ENCODE measurements around the gene GDF11.

Gene GDF11

DNA sequence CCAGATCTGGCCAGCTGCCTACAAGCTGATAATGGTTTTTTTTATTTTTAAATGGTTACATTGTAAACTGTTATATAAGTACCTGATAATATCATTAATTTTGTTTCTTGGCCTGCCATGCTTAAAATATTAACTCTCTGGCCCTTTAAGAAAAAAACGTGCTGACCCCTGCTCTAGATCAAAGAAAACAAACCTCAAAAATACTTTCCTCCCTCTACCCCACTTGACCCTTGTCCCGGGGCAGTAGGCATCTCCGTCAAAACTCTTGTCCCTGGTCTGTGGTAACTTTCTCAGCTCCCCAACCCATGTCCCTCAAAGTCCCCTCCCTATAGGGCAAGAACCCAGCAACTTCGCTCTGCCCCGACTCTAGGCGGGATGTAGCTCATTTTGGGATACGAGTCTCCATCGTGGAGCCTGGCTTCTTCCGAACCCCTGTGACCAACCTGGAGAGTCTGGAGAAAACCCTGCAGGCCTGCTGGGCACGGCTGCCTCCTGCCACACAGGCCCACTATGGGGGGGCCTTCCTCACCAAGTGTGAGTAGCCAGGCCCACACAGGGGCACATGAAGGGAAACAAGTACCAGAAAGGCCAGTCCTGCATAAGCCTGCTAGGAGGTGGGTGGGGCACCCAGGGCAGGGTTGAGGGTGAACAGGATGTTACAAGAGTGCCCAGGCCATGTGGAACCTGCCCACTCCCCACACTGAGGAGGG, 19.3 kb upstream of the GDF11 start:
- no peak for DNase-seq (ENCODE audit: low spot score)

DNA sequence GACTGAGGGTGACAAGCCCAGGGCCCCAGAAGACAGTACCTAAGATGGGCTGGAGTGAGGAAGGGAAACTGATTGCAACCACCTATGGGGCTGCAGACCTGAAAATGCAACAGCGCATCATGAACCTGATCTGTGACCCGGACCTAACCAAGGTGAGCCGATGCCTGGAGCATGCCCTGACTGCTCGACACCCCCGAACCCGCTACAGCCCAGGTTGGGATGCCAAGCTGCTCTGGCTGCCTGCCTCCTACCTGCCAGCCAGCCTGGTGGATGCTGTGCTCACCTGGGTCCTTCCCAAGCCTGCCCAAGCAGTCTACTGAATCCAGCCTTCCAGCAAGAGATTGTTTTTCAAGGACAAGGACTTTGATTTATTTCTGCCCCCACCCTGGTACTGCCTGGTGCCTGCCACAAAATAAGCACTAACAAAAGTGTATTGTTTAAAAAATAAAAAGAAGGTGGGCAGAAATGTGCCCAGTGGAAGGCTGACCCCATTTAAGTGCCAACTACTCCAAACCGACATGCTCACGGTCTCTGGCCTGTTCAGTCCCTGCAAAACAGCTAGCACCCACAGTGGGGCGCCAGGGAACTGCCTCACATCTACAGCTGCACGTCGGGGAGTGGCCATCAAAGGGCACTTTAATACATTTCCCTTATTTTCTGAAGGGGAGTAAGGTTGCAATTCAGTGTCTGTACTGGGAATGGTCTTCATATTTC, 18.5 kb upstream of the GDF11 start:
- peak; percentile 77 for DNase-seq (ENCODE audit: low spot score)

DNA sequence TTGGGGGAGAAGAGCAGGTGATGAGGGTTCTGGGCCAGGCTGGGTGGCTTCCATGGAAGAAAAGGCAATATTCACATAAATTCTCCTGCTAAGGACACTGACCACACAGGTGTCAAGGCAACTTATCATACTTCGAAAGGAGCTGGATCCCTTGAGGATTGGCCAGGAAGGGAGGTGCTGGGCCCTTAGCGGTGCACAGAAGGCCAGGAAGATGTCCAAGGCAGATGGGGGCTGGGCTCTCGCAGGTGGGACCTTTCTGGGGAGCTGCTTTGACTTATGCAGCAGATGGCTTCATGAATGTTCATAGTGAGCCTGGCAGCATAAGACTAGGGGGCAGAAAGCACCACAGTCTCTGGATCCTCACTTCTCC, 18.0 kb upstream of the GDF11 start:
- no peak for DNase-seq (ENCODE audit: low spot score)

DNA sequence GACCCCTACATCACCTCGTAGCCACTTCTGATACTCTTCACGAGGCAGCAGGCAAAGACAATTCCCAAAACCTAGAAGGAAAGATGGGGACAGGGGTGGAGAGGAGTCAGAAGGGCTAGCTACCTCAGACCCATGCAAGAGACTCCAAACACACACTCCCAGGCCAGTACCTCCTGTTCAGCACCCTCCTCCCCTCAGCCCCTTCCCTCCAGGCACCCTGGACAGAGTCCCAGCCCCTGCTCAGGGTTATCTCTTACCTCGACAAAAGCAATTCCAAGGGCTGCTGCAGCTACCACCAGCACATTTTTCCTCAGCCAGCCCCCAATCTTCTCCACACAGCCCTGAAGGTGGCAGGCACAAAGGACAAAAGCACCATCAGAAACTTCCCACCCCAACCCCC, 17.4 kb upstream of the GDF11 start:
- no peak for DNase-seq (ENCODE audit: low spot score)

DNA sequence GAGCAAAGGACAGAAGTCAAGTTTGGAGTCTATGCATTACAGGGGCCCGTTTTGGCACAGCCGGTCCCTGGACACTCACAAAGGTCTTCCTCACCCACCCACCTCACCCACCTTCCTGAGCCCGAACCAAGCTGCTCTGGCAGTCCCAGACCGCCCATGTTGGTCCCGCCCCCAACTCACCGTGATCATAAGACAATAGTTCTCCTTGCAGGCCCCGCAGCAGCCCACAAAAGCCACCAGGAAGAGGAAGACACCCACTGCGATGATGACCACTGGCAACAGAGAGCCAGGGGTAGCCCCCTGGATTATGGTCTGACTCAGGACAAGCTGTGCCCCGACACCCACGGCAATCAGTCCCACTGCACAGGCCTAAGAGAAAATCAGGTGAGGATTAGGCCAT, 16.0 kb upstream of the GDF11 start:
- no peak for DNase-seq (ENCODE audit: low spot score)

DNA sequence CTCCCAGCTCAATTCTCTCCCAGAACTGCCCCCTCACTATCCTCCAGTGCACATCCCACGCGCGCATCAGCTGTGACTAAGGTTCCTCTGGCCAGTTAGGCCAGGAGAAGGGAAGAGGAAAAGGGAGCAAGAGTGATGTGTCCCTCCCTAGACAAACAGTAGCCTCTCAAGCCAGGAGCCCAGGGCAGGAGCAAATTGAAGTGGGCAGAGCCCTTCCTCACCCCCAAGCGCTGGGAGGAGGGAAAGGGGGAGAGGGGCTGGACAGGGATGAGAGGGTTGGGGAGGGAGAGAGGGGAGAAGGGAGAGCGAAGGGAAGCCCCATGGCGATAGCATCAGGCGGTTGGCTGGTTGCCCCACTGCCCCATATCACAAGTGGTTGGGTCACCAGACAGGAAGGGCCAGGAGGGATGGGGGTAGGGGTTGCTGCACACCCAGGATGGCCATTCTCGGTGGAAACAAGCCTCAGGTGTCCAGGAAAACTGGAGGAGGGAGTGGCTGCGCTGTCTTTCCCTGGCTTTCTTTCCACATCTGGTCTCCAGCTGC, 15.2 kb upstream of the GDF11 start:
- DNase-seq (ENCODE audit: low spot score) = no peak

DNA sequence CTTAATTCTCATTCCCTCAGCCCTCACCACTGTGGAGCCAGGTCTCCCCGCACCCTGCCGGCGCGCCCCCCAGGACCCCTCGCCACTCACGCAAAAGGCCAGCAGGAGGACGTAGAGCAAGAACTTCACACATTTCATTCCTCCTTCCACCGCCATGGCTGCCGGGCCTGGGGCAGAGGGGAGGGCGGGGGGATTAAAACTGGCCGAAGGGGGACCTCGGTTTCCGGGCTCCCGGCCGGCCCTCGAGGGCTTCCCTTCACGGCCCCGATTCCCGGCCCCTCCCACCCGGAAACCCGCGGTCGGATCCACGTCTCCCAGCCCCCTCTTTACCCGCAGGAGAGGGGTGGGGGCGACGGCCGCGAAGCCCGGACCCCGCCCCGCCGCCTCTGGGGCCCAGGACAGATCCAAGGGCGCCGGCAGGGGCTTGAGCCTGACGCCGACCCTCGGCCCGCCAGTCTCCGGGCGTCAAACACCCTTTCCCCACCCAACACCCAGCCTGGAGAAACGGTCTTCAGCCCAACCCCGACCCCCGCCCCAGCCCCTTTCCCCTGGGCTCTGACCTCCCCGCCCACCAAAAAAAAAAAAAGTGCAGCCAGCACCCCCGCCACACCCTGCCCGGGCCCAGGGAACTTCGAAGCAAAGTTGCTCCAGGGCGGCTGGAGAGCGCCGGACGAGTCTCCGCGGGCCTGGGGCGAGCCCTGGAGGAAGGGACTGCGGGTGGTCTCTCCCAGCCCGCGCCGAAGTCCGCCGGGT, 14.6 kb upstream of the GDF11 start:
- DNase-seq (ENCODE audit: low spot score) = no peak

DNA sequence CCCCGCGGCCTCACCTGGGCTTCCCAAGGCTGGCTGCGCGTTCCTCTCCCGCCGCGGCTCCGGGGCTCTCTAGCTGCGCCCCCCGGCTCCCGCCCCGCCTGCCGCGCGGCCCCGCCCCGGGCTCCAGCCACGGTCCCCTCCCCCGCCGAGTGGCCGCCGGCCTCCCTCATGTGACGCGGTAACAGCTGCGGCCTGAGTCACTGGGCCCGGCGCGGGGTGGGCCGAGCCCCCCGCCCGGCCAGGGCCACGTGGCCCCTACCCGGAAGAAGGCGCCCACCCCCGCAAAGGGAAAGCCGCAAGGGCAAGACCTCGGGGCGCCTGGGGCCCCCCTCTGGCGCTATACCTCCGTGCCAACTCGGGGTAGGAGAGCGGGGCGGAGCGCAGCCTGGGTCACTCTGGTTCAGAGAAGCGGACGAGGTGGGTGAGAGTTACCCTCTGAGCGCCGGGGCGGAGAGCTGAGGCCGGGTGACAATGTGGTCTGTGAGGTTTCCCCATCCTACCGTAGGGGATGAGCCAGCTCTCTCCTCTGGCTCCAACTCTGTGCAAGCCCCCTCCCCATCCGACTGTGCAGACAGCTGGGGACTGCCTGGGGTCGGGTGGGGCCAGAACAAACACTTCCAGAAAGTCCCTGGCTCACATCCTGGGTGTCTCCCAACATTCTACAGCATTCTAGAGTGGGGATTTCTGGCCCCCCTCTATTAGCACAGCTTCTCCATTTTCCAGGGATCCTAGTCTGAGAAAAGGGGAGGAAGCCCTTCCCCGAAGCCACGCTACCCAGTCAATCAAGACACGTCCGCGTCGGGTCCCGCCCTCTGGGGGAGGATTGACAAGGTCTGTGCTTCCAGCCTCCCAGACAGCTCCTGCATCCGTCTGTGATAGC, 13.7 kb upstream of the GDF11 start, which contains the start of gene CD63:
Gene CD63 (minus strand): TSS at position 71 of the 880 bp plus-strand sequence. CDS start 668 bp downstream, outside the sequence.
- peak; percentile 96 for DNase-seq (ENCODE audit: low spot score)

DNA sequence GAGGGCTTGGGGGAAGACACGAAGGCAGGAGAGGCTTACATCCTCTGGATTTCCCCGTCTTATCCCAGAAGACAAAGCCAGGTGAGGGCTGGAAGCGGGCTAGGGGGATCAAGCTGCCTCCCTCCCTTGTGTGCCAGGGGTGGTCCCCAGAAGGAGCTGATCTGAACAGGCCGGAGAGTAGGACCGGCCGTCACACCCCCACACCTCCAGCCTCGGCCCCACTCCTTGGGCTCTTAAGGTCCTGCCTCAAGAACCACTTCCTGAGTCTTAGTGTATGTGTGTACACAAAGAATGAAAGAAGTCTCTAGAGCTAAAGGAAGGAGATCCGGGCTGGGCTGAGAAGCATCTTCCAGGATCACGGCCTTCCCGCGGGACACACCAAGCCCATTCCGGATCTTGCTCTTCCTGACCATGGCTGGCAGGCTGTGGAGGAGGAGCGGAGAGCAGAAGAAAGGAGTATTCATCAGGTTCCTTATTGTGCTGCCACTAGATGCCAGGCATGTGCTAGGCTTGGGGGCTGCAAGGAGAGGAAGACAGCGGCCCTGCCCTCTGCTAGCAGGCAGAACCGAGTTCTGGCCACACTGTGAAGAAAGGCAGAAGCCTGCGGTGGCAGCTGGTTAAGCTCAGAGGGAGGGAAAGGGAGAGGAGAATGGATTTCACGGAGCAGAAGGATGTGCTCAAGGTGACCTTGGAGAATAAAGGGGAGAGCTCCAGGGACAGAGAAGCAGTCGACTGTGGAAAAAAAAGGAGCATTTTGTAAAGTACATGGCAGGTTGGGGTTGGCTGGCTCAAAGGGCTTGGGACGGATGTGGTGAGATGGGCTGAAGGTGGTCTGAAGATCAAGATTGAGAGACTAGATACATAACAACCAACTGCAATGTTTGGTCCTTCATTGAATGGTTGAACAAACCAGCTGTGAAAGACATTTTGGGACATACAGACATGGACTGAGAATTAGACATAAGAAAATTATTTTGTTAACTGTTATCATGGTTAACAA, 12.8 kb upstream of the GDF11 start:
- DNase-seq (ENCODE audit: low spot score) = no peak

DNA sequence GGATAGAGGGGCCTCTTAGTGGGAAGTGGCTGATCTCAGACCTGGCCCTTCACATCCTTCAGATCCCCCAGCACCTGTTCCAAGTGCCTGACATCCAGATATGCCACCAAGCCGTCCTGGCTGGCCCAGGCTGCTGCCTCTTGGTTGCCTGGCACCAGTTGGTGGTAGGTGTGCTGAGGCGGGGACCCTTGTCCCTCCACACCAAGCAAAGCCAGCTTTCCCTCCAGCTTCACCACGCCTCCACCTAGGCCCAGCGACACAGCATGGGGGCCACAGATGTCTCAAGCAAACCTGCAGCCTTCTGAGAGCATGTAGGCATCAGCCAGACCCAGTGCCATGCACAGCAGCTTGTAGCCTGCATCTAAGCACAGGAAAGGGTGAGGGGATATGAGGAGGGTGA, 10.6 kb upstream of the GDF11 start:
- DNase-seq (ENCODE audit: low spot score) = no peak

DNA sequence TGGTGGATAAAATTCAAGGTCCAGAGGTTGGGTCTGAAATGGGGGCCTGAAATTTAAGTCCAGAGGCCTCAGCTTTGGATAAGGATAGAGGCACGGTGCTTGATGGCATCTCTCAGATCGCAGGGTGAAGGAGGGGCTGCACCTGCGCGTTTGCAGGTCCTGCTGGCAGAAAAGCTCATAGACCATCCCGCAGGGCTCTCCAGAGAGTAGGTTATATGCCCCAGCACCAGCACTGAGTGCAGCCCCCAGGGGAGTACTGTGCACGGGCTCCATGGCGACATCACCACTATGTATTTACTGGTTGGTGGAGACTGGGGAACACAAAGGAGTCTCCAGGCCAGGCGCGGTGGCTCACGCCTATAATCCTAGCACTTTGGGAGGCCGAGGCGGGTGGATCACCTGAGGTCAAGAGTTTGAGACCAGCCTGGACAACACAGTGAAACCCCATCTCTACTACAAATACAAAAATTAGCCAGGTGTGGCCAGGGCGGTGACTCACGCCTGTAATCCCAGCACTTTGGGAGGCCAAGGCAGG, 9.8 kb upstream of the GDF11 start:
- DNase-seq (ENCODE audit: low spot score) = no peak

DNA sequence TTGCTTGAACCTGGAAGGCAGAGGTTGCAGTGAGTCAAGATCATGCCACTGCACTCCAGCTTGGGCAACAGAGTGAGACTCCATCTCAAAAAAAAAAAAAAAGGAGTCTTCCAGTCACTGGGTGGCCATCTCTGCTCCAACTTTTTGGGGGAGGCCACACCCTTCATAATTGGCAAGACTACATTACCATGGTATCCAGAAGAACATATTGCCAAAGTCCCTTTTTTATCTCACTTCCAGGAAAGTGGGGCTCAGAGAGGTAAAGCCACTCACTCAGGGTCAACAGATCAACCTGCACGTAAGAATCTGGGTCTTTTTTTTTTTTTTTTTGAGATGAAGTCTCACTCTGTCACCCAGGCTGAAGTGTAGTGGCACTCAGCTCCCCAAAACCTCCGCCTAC, 9.1 kb upstream of the GDF11 start:
- DNase-seq (ENCODE audit: low spot score) = no peak

DNA sequence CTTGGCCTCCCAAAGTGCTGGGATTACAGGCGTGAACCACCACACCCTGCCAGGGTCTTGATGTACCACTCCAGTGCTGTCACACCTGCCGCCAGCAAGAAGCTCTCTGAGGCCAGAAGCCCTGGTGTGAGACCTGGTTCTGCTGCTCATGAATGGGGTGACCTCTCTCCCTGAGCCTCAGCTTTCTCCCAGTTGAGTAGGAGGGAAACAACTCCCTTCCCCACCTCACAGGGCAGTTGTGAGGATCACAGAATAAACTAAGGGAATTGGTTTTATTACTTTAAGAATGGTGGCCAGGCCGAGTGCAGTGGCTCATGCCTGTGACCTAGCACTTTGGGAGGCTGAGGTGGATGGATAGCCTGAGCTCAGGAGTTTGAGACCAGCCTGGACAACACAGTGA, 8.3 kb upstream of the GDF11 start:
- DNase-seq (ENCODE audit: low spot score) = no peak

DNA sequence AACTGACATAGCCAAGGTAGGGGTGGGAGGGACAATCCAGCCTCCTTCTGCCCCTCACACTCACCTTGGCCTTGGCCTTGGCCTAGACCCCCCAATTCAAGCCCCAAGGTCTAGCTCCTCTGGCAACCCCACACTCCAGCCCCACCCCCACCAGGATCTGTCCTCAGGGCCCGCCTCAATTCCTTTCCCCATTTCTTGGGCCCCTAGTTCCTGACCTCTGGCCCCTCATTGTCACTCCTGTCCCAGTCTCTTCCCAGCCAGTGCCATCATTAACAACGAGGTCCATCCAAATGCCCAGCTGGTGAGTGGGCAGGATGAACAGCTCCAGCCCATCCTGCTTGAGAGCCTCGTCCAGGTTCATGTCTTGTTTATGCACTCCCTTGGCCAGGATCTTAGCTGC, 6.8 kb upstream of the GDF11 start:
- no peak for DNase-seq (ENCODE audit: low spot score)

DNA sequence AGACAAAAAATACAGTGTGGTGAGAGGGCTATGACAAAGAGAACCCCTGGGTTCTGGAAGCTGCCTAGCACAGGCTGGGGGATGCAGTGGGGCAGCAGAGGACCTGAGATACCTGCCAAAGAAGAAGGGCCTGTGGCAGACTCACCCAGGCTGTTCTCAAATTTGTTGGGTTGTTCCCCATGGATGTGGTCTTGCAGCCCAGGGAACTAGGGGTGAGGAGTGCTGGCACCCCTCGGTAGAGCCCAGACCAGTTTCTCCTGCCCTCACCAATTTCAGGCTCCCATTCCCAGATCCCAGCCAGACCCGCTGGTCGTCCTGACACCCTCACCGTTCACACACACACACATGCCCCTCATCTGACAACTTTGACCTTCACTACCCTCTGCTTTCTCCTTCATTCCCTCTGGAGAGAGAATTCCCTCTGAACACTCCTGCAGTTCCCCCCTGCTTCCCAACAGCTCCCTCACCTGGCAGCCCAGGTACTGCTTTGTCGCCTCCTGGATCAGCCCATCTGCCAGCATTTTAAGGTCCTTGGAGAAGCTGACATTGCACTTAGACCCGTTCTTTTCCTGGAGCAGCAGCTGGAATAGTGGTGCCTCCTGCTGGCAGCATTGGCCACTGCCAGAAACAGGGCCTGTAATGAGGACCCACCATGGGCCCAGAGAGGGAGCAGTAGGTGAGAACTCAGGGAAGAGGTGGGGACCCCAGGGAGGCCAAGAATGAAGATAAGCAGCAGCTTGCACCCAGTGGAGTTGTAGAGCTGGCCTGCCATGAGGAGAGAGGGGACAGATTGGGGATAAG, 5.9 kb upstream of the GDF11 start:
- DNase-seq (ENCODE audit: low spot score) = peak; percentile 86

DNA sequence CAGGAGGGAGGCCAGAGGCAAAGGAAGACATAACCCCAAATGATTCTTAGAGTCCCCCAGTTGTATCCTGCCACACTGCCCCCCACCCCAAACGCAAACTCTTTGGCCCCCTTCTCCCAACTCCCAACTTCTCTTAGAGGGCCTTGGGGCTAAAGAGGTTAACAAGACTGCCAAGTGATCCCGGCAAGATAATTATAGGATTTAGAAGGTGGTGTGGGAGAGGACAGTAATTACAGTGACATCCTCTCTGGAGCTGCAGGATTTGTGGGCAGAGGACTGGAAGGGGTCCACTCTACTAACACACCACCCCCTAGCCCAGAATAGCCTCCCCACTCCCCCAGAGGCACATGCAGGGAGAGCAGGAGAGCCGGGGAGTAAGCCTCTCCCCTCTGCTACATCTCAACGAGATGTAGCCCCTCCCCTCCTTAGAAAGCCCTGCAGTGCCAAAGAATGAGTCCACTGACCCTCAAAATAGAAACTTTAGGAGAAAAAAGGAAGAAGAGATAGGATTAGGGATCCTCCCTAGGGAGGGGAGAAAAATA, 5.3 kb upstream of the GDF11 start:
- no peak for DNase-seq (ENCODE audit: low spot score)

DNA sequence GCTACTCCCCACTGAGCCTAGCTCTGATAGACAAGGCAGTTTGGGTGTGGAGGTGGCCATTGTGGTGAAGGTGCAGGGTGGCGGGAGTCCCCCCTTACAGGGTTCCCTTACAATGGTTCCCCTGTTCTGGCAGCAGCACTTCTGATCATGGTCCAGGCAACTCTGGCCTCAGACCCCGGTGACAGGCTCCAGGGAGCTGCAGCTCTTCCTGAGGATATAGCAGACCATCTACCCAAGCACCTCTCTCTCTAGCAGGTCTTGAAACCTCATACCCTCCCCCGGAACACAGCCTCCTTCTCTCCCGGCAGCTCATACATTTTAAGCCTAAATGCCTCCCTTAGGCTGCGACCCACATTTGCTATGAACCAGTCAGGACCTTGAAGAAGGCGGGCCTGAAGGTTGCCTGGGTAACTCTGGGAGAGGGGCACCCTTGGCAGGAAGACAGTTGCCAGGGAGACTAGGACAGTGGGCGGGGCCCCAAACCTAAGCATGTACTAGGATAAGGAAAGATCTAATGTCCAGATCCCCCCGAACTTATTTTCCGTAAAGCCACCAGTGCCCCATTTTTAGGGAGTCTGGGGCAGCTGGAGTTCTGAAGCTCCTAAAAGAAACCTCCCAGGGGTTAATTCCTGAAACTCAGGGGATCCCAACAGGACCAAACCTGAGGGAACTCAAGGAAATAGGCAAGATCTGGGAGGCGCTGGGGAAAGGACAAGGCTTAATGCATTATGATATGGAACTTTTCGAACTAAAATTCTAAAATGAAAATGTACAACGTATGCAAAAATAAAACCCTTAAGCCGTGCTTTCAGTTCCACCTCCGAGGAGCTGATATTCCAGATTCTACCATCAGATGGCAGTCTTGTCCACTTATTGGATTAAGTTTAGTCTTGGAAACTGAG, 4.5 kb upstream of the GDF11 start:
- DNase-seq (ENCODE audit: low spot score) = peak; percentile 57

DNA sequence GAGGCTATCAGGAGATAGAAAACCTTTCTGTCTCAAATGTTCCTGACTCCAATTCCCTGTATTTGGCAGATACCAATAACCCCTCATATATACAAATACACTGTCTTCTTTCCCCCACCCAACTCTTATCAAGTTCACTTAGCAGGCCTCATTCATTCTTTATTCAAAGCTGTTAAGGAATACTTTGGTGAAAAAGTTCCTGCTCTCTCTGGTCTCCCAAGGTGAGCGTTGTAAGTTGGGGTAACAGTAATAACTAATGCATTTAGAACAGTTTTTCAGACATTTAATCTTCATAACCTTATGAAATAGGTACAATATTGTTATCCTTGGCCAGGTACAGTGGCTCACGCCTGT, 3.9 kb upstream of the GDF11 start:
- DNase-seq (ENCODE audit: low spot score) = no peak

All from HuH-7 (cell line).